DND-41 (cell line): Measurements from ENCODE around the gene KRTAP3-2.

ENCODE experiments used
- CTCF ChIP-seq: IDR thresholded peaks from 2 replicates; pipeline ENCODE4 v1.5.1; 2012; ENCODE audit warnings: borderline replicate concordance, low read length, moderate library complexity, mild to moderate bottlenecking; ENCODE audit not compliant: poor library complexity, severe bottlenecking; ENCODE audit errors: extremely low read depth
- EZH2 ChIP-seq: IDR thresholded peaks from 3 replicates; pipeline ENCODE4 v1.6.1; 2012; ENCODE audit warnings: borderline replicate concordance, low read depth, mild to moderate bottlenecking, moderate library complexity, low read length, inconsistent platforms; ENCODE audit not compliant: severe bottlenecking

- no peak for TF ChIP-seq EZH2
- TF ChIP-seq CTCF, result no peak
Measured at GRCh38 chr17:40960144-40960543, 39.6 kb downstream of the KRTAP3-2 start.
